Astrocyte of the cerebellum (primary cell): Measurements from ENCODE around the gene TENM3.

ENCODE experiments used
- DNase-seq: peaks from one replicate; pipeline ENCODE4 v3.0.0-alpha.2; 2011; ENCODE audit warnings: low read depth
- H3K4me3 ChIP-seq: 2 replicates; pipeline ENCODE4 v1.5.1; 2011; ENCODE audit warnings: mild to moderate bottlenecking, low read depth, low read length, moderate library complexity
- CTCF ChIP-seq: IDR thresholded peaks from 2 replicates; pipeline ENCODE4 v1.5.1; 2012; ENCODE audit warnings: low read length, low read depth, moderate library complexity, mild to moderate bottlenecking; ENCODE audit errors: missing control alignments
- in situ Hi-C: cut with HindIII; loops from 2 replicates; pipeline ENCODE4 v1.10.0; 2017; ENCODE audit warnings: low sequenced_read_pairs

Gene TENM3

GRCh38 chr4:182825003-182825402, 581.8 kb downstream of the TENM3 start:
- in situ Hi-C loops = no loop called here
- no peak for DNase-seq
- no peak overlapping the region for H3K4me3 ChIP-seq
- TF ChIP-seq CTCF = no peak

DNA sequence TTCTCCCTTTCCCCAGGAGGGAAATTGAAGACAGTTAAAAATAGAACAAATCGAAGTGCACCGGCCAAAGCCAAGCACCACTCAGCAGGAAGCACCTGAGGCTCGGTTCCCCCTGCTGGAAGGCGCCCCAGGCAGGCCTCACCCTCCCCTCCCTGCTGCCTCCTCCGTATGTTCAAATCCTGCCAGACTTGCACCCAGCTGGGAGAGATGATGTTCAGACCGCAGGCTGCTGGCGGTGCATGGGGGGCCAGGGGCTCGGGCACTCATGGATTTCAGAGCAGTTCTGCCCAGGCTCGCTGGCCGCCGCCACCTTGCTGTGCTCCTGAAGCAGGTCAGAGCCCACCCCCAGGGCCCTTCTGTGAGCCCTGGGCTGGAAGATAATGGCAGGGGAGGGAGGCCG, 582.6 kb downstream of the TENM3 start:
- in situ Hi-C loops = no loop called here
- TF ChIP-seq CTCF = no peak
- DNase-seq = no peak
- H3K4me3 ChIP-seq = no peak overlapping the region

- TF ChIP-seq CTCF = no peak
- H3K4me3 ChIP-seq = no peak overlapping the region
- in situ Hi-C loops = no loop called here
- DNase-seq = no peak
Observed at GRCh38 chr4:182826391-182826790, 583.2 kb downstream of the TENM3 start.

DNA sequence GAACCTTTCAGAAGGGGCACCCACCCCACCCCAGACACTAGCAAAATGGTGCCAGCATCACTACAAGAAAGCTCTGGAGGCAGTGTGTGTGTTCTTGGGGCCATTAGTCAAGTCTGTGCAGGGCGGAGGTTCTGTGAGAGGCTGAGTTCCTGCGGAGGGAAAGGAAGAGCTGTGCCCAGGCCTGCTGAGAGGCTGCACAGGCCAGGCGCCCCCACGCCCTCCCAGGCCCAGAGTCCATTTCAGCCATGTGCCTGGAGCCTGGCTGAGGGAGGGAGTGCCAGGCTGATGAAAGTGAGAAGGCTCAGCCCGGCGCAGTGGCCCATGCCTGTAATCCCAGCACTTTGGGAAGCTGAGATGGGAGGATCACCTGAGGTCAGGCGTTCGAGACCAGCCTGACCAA, 584.0 kb downstream of the TENM3 start:
- no peak for TF ChIP-seq CTCF
- DNase-seq = no peak
- H3K4me3 ChIP-seq = no peak overlapping the region
- in situ Hi-C loops = no loop called here

- H3K4me3 ChIP-seq = no peak overlapping the region
- in situ Hi-C loops = no loop called here
- no peak for TF ChIP-seq CTCF
- DNase-seq = no peak
Observed at GRCh38 chr4:182827954-182828353, 584.8 kb downstream of the TENM3 start.

GRCh38 chr4:182828360-182829025, 585.3 kb downstream of the TENM3 start:
- DNase-seq = no peak
- TF ChIP-seq CTCF = no peak
- in situ Hi-C loops = no loop called here
- H3K4me3 ChIP-seq = no peak overlapping the region
